Suprapubic skin (tissue), 4 donors: Measurements from ENCODE around the gene WHRN. TPM values are rescaled to one million over a fixed set of nuclear protein-coding genes. Genes with fewer than 3 reads are reported as not detected.
A peak's percentile ranks its signal among the peaks of the same experiment; 100 is the strongest.

Experiments
- DNase-seq, 2 donors: peaks; one replicate each; pipeline ENCODE4 v3.0.0-alpha.2; 2019; ENCODE audit warnings: low spot score in 2 of 2
- H3K27ac ChIP-seq: fragments of 200-600 bp; sonication (generic); one replicate; pipeline ENCODE4 v1.5.1; 2019
- H3K27me3 ChIP-seq: fragments of 200-600 bp; sonication (generic); one replicate; pipeline ENCODE4 v1.5.1; 2019
- H3K36me3 ChIP-seq: fragments of 200-600 bp; sonication (generic); one replicate; pipeline ENCODE4 v1.5.1; 2019
- H3K4me1 ChIP-seq: fragments of 200-600 bp; sonication (generic); one replicate; pipeline ENCODE4 v1.5.1; 2019
- H3K4me3 ChIP-seq: fragments of 200-600 bp; sonication (generic); one replicate; pipeline ENCODE4 v1.5.1; 2019; ENCODE audit warnings: mild to moderate bottlenecking
- H3K9me3 ChIP-seq: fragments of 200-600 bp; sonication (generic); one replicate; pipeline ENCODE4 v1.5.1; 2019
- CTCF ChIP-seq, 2 donors: fragments of 200-600 bp in 1 of 2; fragments of 450-650 bp in 1 of 2; sonication (generic) in 1 of 2; IDR thresholded peaks; one replicate each; pipeline ENCODE4 v1.5.1; 2016 to 2019; ENCODE audit warnings: antibody characterized with exemption in 2 of 2, mild to moderate bottlenecking in 1 of 2, moderate library complexity in 1 of 2
- EP300 ChIP-seq: sonication (generic); formaldehyde crosslinking; IDR thresholded peaks from one replicate; pipeline ENCODE4 v1.6.1; 2017; ENCODE audit warnings: antibody characterized with exemption
- POLR2A ChIP-seq, 2 donors: fragments of 450-650 bp; IDR thresholded peaks; one replicate each; pipeline ENCODE4 v1.6.1; 2017; ENCODE audit warnings: antibody characterized with exemption in 2 of 2, mild to moderate bottlenecking in 2 of 2, moderate library complexity in 2 of 2
- POLR2AphosphoS5 ChIP-seq, 3 donors: sonication (generic); formaldehyde crosslinking; IDR thresholded peaks; one replicate each; pipeline ENCODE4 v1.6.1; 2017; ENCODE audit warnings: antibody characterized with exemption in 3 of 3
- WGBS: methylation state at CpG from one replicate; pipeline ENCODE4 v1.1.5; 2018; 5-methylcytosine and 5-hydroxymethylcytosine counted together
- total RNA-seq, 4 donors: library from RNA; depleted of rRNA; stranded (reverse); fragments of >200 nt; gene quantifications; one replicate each; pipeline ENCODE4 v1.1.0, GENCODE V29; 2016

Gene WHRN
- total RNA-seq, 4 donors from 2014 or later = 7.7 to 25.9 (median 14.8) TPM

DNA sequence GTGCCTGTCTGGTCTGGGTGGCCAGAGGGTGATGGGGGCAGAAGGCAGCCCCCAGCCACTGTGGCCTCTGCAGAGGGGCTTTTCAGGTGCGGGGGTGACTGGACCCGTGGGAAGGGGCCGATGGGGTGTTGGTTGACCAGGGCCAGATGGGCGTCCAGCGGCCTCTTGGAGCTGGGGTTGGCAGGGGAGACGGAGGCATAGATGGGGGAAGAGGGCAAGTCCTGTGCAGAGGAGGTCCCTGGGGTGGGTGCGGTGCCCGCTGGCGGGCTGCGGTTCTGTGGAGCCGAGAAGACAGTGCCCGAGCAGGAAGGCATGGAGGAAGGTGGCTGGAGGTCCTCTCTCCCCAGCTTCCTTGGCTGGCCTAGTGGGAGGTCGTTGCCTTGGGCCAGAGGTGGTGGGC lies 98.8 kb downstream of the WHRN start:
- 94% methylated on average over 13 of the region's 13 CpGs for WGBS
- Histone ChIP-seq H3K4me3 (no peak overlapping the region), H3K9me3 (no peaks in the 10 kb centered on the region), H3K36me3 (peaks cover 2% of the 10 kb centered on the region), H3K27me3 (no peaks in the 10 kb centered on the region), H3K4me1 (peaks cover 5% of the 10 kb centered on the region), H3K27ac (no peak overlapping the region)
- DNase-seq = no peak
- TF ChIP-seq CTCF (IDR thresholded peaks at IDR 0.05) (no peak), POLR2AphosphoS5 (IDR thresholded peaks at IDR 0.05) (no peak)

DNA sequence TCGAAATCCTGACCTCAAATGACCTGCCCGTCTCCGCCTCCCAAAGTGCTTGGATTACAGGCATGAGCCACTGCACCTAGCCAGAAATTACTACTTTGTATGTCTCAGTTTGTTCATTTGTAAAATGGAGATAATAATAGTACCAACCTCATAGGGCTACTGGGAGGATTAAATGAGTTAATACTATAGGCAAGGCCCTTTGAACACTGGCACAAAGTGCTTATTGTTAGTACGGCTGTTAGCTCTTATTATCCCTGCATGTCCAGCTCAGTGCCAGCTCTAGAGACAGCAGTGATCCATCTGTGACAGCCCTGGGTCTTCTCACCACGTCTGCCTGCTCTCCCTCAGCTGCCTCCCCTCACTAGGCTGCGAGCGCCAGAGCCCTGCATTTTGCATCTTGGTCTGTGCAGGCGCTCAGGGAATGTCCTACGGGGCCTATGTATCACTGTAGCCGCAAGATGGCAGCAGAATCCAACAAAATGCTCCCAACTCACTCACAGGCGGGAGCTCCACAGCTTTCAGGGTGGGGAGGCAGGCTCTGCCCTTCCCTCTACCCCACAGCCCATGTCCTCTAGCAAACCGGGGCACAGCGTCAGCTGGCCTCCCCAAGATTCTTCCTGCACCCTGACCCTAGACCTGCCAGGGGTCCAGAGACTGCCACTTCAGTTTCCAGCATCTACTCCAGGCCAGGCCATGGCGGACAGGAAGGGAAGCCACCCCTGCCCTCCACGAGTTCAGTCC lies 99.8 kb downstream of the WHRN start:
- Histone ChIP-seq H3K27ac (no peak overlapping the region), H3K9me3 (no peaks in the 10 kb centered on the region), H3K27me3 (no peaks in the 10 kb centered on the region), H3K4me1 (no peaks in the 10 kb centered on the region), H3K4me3 (no peak overlapping the region), H3K36me3 (peaks cover 2% of the 10 kb centered on the region)
- 28% methylated on average over 14 of the region's 15 CpGs for WGBS
- DNase-seq = peak in 1 of 2 donors; percentile 79
- TF ChIP-seq POLR2AphosphoS5 (IDR thresholded peaks at IDR 0.05) (no peak), CTCF (IDR thresholded peaks at IDR 0.05) (peak; percentile 75), EP300 (no peak)

DNA sequence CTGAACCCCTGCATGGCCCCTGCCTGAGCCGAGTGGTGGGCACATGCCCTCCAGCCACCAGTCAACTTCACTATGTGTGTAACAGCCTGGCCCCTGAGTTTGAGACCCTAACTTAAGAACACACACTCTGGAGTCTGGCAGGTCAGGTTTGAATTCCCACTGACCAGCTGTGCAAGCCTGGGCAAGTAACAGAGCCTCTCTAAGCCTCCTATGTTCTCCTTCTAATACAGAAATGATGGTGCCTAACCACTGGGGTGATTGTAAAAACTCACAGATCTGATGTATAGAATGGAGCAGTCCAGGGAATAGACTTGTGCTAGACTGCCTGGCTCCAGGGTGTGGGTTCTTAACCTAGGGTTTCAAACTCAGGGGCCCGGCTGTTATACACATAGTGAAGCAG lies 100.7 kb downstream of the WHRN start:
- no peak for TF ChIP-seq POLR2AphosphoS5 (IDR thresholded peaks at IDR 0.05)
- no peak for TF ChIP-seq CTCF (IDR thresholded peaks at IDR 0.05)
- no peak for TF ChIP-seq EP300
- TF ChIP-seq POLR2A (IDR thresholded peaks at IDR 0.05) = no peak
- WGBS = 82% methylated on average over 2 of the region's 2 CpGs
- Histone ChIP-seq H3K9me3 (no peaks in the 10 kb centered on the region), H3K27ac (no peak overlapping the region), H3K27me3 (no peaks in the 10 kb centered on the region), H3K4me3 (no peak overlapping the region), H3K4me1 (peaks cover 4% of the 10 kb centered on the region), H3K36me3 (peaks cover 2% of the 10 kb centered on the region)
- DNase-seq = no peak

GRCh38 chr9:114403153-114403756 lies 102.0 kb downstream of the WHRN start:
- DNase-seq = no peak
- Histone ChIP-seq H3K27ac (no peak overlapping the region), H3K27me3 (no peaks in the 10 kb centered on the region), H3K4me3 (no peak overlapping the region), H3K4me1 (peaks cover 15% of the 10 kb centered on the region), H3K36me3 (peaks cover 2% of the 10 kb centered on the region), H3K9me3 (no peaks in the 10 kb centered on the region)
- TF ChIP-seq POLR2AphosphoS5 (IDR thresholded peaks at IDR 0.05) (no peak), POLR2A (IDR thresholded peaks at IDR 0.05) (no peak), CTCF (IDR thresholded peaks at IDR 0.05) (no peak), EP300 (no peak)
- WGBS = 85% methylated on average over 13 of the region's 16 CpGs

DNA sequence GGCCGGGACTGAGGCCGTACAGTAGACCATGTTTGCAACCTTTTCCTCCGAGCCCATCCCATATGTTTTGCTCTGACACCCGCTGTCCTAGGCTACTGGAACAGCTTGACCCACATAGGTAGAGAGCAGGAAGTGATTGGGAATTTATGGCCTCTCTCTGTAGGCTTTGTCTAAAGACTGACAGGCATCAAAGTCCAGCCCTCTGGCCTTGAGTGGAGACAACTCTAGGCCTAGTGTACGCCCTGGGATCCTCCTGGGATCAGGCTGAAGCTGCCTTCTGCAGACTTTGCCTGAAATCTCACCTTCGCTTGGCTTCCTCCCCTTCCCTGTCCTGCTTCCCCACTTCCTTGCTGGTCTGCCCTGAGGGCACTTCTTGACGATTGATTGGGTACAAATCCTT lies 103.9 kb downstream of the WHRN start:
- H3K9me3 ChIP-seq = no peaks in the 10 kb centered on the region
- H3K4me3 ChIP-seq = no peak overlapping the region
- no peak for DNase-seq
- 73% methylated on average over 7 of the region's 7 CpGs for WGBS
- H3K27ac ChIP-seq = no peak overlapping the region
- TF ChIP-seq EP300 = no peak
- no peak for TF ChIP-seq POLR2A (IDR thresholded peaks at IDR 0.05)
- TF ChIP-seq POLR2AphosphoS5 (IDR thresholded peaks at IDR 0.05) = no peak
- TF ChIP-seq CTCF (IDR thresholded peaks at IDR 0.05) = no peak
- peaks cover 28% of the 10 kb centered on the region for H3K4me1 ChIP-seq
- H3K27me3 ChIP-seq = no peaks in the 10 kb centered on the region
- peaks cover 2% of the 10 kb centered on the region for H3K36me3 ChIP-seq
